Gastroesophageal sphincter (tissue), 3 donors: ENCODE measurements around the gene CFAP100.

Experiments
- CTCF ChIP-seq, 4 experiments: fragments of 200-600 bp in 2 of 4; fragments of 450-650 bp in 2 of 4; sonication (generic) in 1 of 4; IDR thresholded peaks; one replicate each; pipeline ENCODE4 v1.5.1; 2017 to 2019; ENCODE audit warnings: antibody characterized with exemption in 4 of 4, mild to moderate bottlenecking in 2 of 4, moderate library complexity in 2 of 4
- EP300 ChIP-seq: sonication (generic); formaldehyde crosslinking; IDR thresholded peaks from one replicate; pipeline ENCODE4 v1.6.1; 2017; ENCODE audit warnings: antibody characterized with exemption, mild to moderate bottlenecking
- POLR2A ChIP-seq, 2 donors: fragments of 450-650 bp; IDR thresholded peaks; one replicate each; pipeline ENCODE4 v1.6.1; 2017; ENCODE audit warnings: antibody characterized with exemption in 2 of 2, mild to moderate bottlenecking in 2 of 2, moderate library complexity in 1 of 2

- TF ChIP-seq POLR2A (IDR thresholded peaks at IDR 0.05) (no peak), CTCF (IDR thresholded peaks at IDR 0.05) (no peak), EP300 (no peak)
These were observed 22.8 kb downstream of the CFAP100 start for GRCh38 chr3:126417515-126417914.
